H1 (cell line): ENCODE measurements around the gene NRXN3. TPM values are rescaled to one million over a fixed set of nuclear protein-coding genes. Genes with fewer than 3 reads are reported as not detected.

ENCODE experiments used
- ASH2L ChIP-seq: fragments of 200-600, 300-600 bp; sonication (generic); IDR thresholded peaks from one replicate; pipeline ENCODE4 v1.7.1; 2017; ENCODE audit warnings: low read length
- HDAC6 ChIP-seq: IDR thresholded peaks from one replicate; pipeline ENCODE4 v1.7.1; 2012; ENCODE audit warnings: low read depth, mild to moderate bottlenecking, inconsistent platforms, low read length, moderate library complexity
- JUN ChIP-seq: IDR thresholded peaks from 2 replicates; pipeline ENCODE4 v1.6.1; 2011; ENCODE audit warnings: low read depth, mild to moderate bottlenecking, improper control_type of control experiment, low read length
- KDM1A ChIP-seq: fragments of 200-600, 300-600 bp; sonication (generic); IDR thresholded peaks from 2 replicates; pipeline ENCODE4 v1.7.1; 2016; ENCODE audit warnings: mild to moderate bottlenecking, low read length, borderline replicate concordance
- RFX5 ChIP-seq: IDR thresholded peaks from 2 replicates; pipeline ENCODE4 v1.6.1; 2011; ENCODE audit warnings: low read depth, low read length, improper control_type of control experiment, borderline replicate concordance
- SP1 ChIP-seq: IDR thresholded peaks from 2 replicates; pipeline ENCODE4 v1.6.1; 2011; ENCODE audit warnings: low read depth, low read length
- polyA plus RNA-seq, 7 experiments: library from polyadenylated mRNA; depleted of rRNA in 3 of 7; stranded (reverse) in 5 of 7; unstranded in 2 of 7; fragments of >200 nt in 5 of 7; fragments of 200-250 nt in 2 of 7; gene quantifications; 1 replicate in 5 of 7; 2 replicates in 1 of 7; 4 replicates in 1 of 7; pipeline versions ENCODE4 v1.2.1 to v1.2.3, GENCODE V29; 2011 to 2013; ENCODE audit warnings: missing spikeins in 2 of 7, mixed read lengths in 2 of 7
- total RNA-seq: library from RNA; stranded (reverse); fragmentation: NEBNext Ultra II Directional; extraction: Animal tissue kit (Norgen Biotek cat#: 25700); gene quantifications from 2 replicates; pipeline ENCODE4 v1.2.1, GENCODE V29; 2021

NRXN3 gene
- total and polyA plus RNA-seq, 2 of the 8 experiments (the other 6 are each of a cell fraction or from before 2014, with no cell fraction given), result 2.6 to 4.1 TPM

- no peak for TF ChIP-seq RFX5
- no peak for TF ChIP-seq KDM1A
- no peak for TF ChIP-seq JUN
- TF ChIP-seq ASH2L, result no peak
- TF ChIP-seq HDAC6, result no peak
- no peak for TF ChIP-seq SP1
These were observed 1374.0 kb downstream of the NRXN3 start (continued) for GRCh38 chr14:79543967-79544697.
